Smooth muscle cell (in vitro differentiated cells): ENCODE data around the gene DACH2. TPM values are rescaled to one million over a fixed set of nuclear protein-coding genes. Genes with fewer than 3 reads are reported as not detected.

Experiments used
- DNase-seq: peaks from one replicate; lab custom pipeline; 2025; ENCODE audit not compliant: unreplicated experiment; lab: John Stamatoyannopoulos, UW
- H2AFZ ChIP-seq: fragments of 200-600 bp; sonication (generic); 2 replicates; pipeline ENCODE4 v1.6.0; 2016; ENCODE audit warnings: antibody characterized with exemption, low read depth, mild to moderate bottlenecking
- H3F3A ChIP-seq: fragments of 200-600 bp; sonication (generic); 2 replicates; pipeline ENCODE4 v1.6.0; 2017; ENCODE audit warnings: antibody characterized with exemption, low read depth
- H3K27ac ChIP-seq: fragments of 200-600 bp; sonication (generic); 2 replicates; pipeline ENCODE4 v1.5.1; 2016; ENCODE audit warnings: low read depth, mild to moderate bottlenecking
- H3K27me3 ChIP-seq: fragments of 200-600 bp; sonication (generic); 2 replicates; pipeline ENCODE4 v1.6.1; 2016; ENCODE audit warnings: low read depth, mild to moderate bottlenecking
- H3K36me3 ChIP-seq: fragments of 200-600 bp; sonication (generic); 2 replicates; pipeline ENCODE4 v1.5.1; 2016; ENCODE audit warnings: low read depth
- H3K4me1 ChIP-seq: fragments of 200-600 bp; sonication (generic); 2 replicates; pipeline ENCODE4 v1.5.1; 2016; ENCODE audit warnings: low read depth
- H3K4me2 ChIP-seq: fragments of 200-600 bp; sonication (generic); 2 replicates; pipeline ENCODE4 v1.6.0; 2016; ENCODE audit warnings: mild to moderate bottlenecking
- H3K4me3 ChIP-seq: fragments of 200-600 bp; sonication (generic); 2 replicates; pipeline ENCODE4 v1.5.1; 2016; ENCODE audit warnings: mild to moderate bottlenecking
- H3K79me2 ChIP-seq: fragments of 200-600 bp; sonication (generic); 2 replicates; pipeline ENCODE4 v1.6.0; 2016; ENCODE audit warnings: low read depth, mild to moderate bottlenecking
- H3K9ac ChIP-seq: fragments of 200-600 bp; sonication (generic); 2 replicates; pipeline ENCODE4 v1.6.0; 2016; ENCODE audit warnings: low read depth
- H3K9me3 ChIP-seq: fragments of 200-600 bp; sonication (generic); replicated peaks from 2 replicates; pipeline ENCODE4 v1.5.1; 2016; ENCODE audit warnings: low read depth
- H4K20me1 ChIP-seq: fragments of 200-600 bp; sonication (generic); 2 replicates; pipeline ENCODE4 v1.6.0; 2016; ENCODE audit warnings: low read depth
- CTCF ChIP-seq: fragments of 200-600 bp; sonication (generic); IDR thresholded peaks from 2 replicates; pipeline ENCODE4 v1.5.1; 2017; ENCODE audit warnings: borderline replicate concordance, mild to moderate bottlenecking, antibody characterized with exemption; ENCODE audit not compliant: insufficient read depth, poor library complexity, severe bottlenecking
- WGBS: methylation state at CpG from one replicate; pipeline ENCODE4 v1.1.7; 2016; ENCODE audit warnings: low lambda C conversion rate; 5-methylcytosine and 5-hydroxymethylcytosine counted together
- polyA plus RNA-seq: library from polyadenylated mRNA; unstranded; fragments of >200 nt; fragmentation: Nextera tagmentation; extraction: Ambion mirVana; gene quantifications from 2 replicates; pipeline ENCODE4 v1.2.1, GENCODE V29; 2016
- total RNA-seq: library from RNA; depleted of rRNA; stranded (reverse); fragments of >200 nt; gene quantifications from 2 replicates; pipeline ENCODE4 v1.2.3, GENCODE V29; 2014

DACH2 gene
- total and polyA plus RNA-seq, 2 experiments from 2014 or later: 0.13 to 0.30 TPM

GRCh38 chrX:86383681-86384540 lies 235.7 kb downstream of the DACH2 start:
- Histone ChIP-seq H3F3A (no peaks in the 10 kb centered on the region), H2AFZ (no peak overlapping the region), H3K36me3 (no peaks in the 10 kb centered on the region), H3K9ac (no peak overlapping the region), H3K27ac (no peak overlapping the region), H3K4me2 (no peak overlapping the region), H4K20me1 (no peaks in the 10 kb centered on the region), H3K9me3 (no peaks in the 10 kb centered on the region), H3K4me1 (no peaks in the 10 kb centered on the region), H3K27me3 (no peaks in the 10 kb centered on the region), H3K79me2 (no peaks in the 10 kb centered on the region), H3K4me3 (no peak overlapping the region)
- WGBS: 61% methylated on average over 3 of the region's 3 CpGs
- TF ChIP-seq CTCF: no peak
- DNase-seq: no peak

GRCh38 chrX:86407371-86407770 lies 259.1 kb downstream of the DACH2 start:
- Histone ChIP-seq H3K27ac (no peak overlapping the region), H3K27me3 (no peaks in the 10 kb centered on the region), H3K4me2 (no peak overlapping the region), H4K20me1 (no peaks in the 10 kb centered on the region), H3F3A (no peaks in the 10 kb centered on the region), H2AFZ (no peak overlapping the region), H3K9ac (no peak overlapping the region), H3K9me3 (peaks cover 2% of the 10 kb centered on the region), H3K4me1 (no peaks in the 10 kb centered on the region), H3K79me2 (no peaks in the 10 kb centered on the region), H3K4me3 (no peak overlapping the region), H3K36me3 (no peaks in the 10 kb centered on the region)
- TF ChIP-seq CTCF: no peak
- 67% methylated on average over 4 of the region's 4 CpGs for WGBS
- no peak for DNase-seq

DNA sequence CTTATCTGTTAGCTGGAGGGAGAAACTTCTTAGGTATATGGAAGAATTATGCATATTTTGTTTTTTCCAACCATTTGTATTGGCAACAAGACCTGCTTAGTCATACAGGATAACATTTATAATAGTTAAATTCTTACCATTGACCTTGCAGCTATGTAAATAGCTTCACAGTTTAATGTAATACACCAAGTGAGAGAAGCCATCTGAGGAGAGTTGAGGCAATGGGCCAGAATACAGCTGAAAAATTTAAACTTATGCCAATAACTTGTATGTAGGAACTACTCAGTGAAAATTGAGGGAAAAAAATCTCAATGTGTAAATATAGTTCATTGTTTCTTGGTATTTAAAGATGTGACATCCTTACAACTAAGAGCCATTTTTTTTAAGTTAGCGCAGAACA lies 273.5 kb downstream of the DACH2 start:
- no peak for TF ChIP-seq CTCF
- no peaks in the 10 kb centered on the region for H3K79me2 ChIP-seq

DNA sequence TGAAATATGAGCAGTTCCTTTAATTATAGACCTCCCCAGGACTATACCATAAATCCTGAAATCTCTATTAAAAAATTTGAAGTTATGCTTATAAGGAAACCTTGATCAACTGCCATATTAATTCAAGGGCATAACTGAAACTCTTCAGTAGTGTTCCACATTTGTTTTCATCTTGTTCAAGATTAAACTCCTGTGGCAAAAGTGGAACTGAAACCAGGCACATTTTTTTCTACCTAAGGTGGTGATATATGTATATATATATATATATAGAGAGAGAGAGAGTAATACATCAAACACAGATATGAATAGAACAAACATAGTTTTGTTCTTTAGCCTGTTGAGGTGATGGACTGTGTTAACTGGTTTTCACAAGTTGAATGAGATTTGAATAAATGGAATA lies 287.9 kb downstream of the DACH2 start:
- DNase-seq: no peak
- no peaks in the 10 kb centered on the region for H3K9me3 ChIP-seq
- H3K27ac ChIP-seq: no peak overlapping the region
- H3K4me1 ChIP-seq: no peaks in the 10 kb centered on the region
- no peak overlapping the region for H2AFZ ChIP-seq
- no peak for TF ChIP-seq CTCF
- H3K79me2 ChIP-seq: no peaks in the 10 kb centered on the region
- no peak overlapping the region for H3K4me3 ChIP-seq
- H3F3A ChIP-seq: no peaks in the 10 kb centered on the region
- no peak overlapping the region for H3K4me2 ChIP-seq
- no peaks in the 10 kb centered on the region for H3K36me3 ChIP-seq
- H4K20me1 ChIP-seq: no peaks in the 10 kb centered on the region
- no peak overlapping the region for H3K9ac ChIP-seq
- H3K27me3 ChIP-seq: no peaks in the 10 kb centered on the region

More for the DNA sequence above, 273.5 kb downstream of the DACH2 start:
- H3K36me3 ChIP-seq: no peaks in the 10 kb centered on the region
- no peak overlapping the region for H3K4me3 ChIP-seq
- H3K27ac ChIP-seq: no peak overlapping the region
- H2AFZ ChIP-seq: no peak overlapping the region
- H3K4me1 ChIP-seq: no peaks in the 10 kb centered on the region
- no peaks in the 10 kb centered on the region for H3K9me3 ChIP-seq
- WGBS: 95% methylated on average over 1 of the region's 1 CpG
- DNase-seq: no peak
- no peaks in the 10 kb centered on the region for H3F3A ChIP-seq
- H3K9ac ChIP-seq: no peak overlapping the region
- no peak overlapping the region for H3K4me2 ChIP-seq
- no peaks in the 10 kb centered on the region for H4K20me1 ChIP-seq
- H3K27me3 ChIP-seq: no peaks in the 10 kb centered on the region
